ENCODE data around the gene ATP6V0B.

GRCh38 chr1:43963890-43964289 is 10.9 kb upstream of the ATP6V0B start:
- TF ChIP-seq CTCF (conservative IDR thresholded peaks at IDR 0.05; ENCODE audit: low read depth, low read length) = no peak
- no peak for TF ChIP-seq EZH2 (IDR thresholded peaks at IDR 0.05; ENCODE audit: borderline replicate concordance, low read depth, low read length, poor library complexity, severe bottlenecking)

Measured in A673 (cell line).